ENCODE results near the gene MYO5B.

DNA sequence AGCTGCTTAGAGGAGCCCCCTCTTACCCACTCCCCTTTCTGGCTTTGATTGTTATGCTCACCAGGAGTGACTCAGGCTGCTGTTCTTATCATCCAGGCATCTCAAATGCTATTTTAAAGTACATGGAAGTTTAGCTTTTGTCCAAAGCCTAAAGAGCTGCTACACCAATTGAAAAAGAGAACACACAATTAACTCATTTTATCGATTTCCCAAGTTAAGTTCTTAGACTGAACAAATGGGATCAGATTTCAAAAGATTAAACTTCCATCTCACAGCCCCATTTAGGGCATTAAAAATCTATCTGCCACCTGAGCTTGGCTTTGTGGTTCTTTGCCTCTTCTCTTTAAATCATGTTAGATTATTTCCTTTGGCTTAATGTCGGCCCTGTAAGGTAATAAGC lies 81.2 kb downstream of the MYO5B start:
- TF ChIP-seq, protein P1, sequence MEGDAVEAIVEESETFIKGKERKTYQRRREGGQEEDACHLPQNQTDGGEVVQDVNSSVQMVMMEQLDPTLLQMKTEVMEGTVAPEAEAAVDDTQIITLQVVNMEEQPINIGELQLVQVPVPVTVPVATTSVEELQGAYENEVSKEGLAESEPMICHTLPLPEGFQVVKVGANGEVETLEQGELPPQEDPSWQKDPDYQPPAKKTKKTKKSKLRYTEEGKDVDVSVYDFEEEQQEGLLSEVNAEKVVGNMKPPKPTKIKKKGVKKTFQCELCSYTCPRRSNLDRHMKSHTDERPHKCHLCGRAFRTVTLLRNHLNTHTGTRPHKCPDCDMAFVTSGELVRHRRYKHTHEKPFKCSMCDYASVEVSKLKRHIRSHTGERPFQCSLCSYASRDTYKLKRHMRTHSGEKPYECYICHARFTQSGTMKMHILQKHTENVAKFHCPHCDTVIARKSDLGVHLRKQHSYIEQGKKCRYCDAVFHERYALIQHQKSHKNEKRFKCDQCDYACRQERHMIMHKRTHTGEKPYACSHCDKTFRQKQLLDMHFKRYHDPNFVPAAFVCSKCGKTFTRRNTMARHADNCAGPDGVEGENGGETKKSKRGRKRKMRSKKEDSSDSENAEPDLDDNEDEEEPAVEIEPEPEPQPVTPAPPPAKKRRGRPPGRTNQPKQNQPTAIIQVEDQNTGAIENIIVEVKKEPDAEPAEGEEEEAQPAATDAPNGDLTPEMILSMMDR (IDR thresholded peaks at IDR 0.05), result no peak
- no peak for TF ChIP-seq EP300 (IDR thresholded peaks at IDR 0.05)
